HG03025 (cell line): ENCODE data around the gene BTN1A1.
A peak's percentile ranks its signal among the peaks of the same experiment; 100 is the strongest.
"Not testable (repeated sequence)": the region's sequence is repeated elsewhere in the genome, so short reads cannot be mapped to it uniquely, and the experiment has no call there.

ENCODE experiments used
- ATAC-seq: cut with Tn5 transposase; IDR thresholded peaks from one replicate; pipeline ENCODE4 v1.9.1; 2021; ENCODE audit warnings: mild to moderate bottlenecking, moderate library complexity; ENCODE audit not compliant: unreplicated experiment, low FRiP score

BTN1A1 gene

GRCh38 chr6:26507658-26508057, 7.6 kb downstream of the BTN1A1 start:
- no peak for ATAC-seq

GRCh38 chr6:26511033-26511432, 10.9 kb downstream of the BTN1A1 start:
- not testable (repeated sequence) for ATAC-seq

- ATAC-seq, result no peak
These were observed 14.9 kb downstream of the BTN1A1 start for GRCh38 chr6:26514984-26515383.

- no peak for ATAC-seq
These were observed 16.7 kb downstream of the BTN1A1 start for GRCh38 chr6:26516481-26517427.

GRCh38 chr6:26519359-26519758, 19.3 kb downstream of the BTN1A1 start:
- no peak for ATAC-seq

- peak; percentile 21 for ATAC-seq
These were observed 20.2 kb downstream of the BTN1A1 start for GRCh38 chr6:26520237-26520849.

GRCh38 chr6:26520850-26521599, 20.9 kb downstream of the BTN1A1 start:
- ATAC-seq, result peak; percentile 61

- peak; percentile 70 for ATAC-seq
These were observed 21.7 kb downstream of the BTN1A1 start for GRCh38 chr6:26521600-26522391.

- not testable (repeated sequence) for ATAC-seq
These were observed 22.6 kb downstream of the BTN1A1 start for GRCh38 chr6:26522486-26523228.

- not testable (repeated sequence) for ATAC-seq
These were observed 24.2 kb downstream of the BTN1A1 start for GRCh38 chr6:26524314-26524713.

- ATAC-seq, result no peak
These were observed 24.7 kb downstream of the BTN1A1 start for GRCh38 chr6:26524722-26525370.

- ATAC-seq, result no peak
These were observed 25.7 kb downstream of the BTN1A1 start for GRCh38 chr6:26525838-26526237.

- ATAC-seq, result no peak
These were observed 26.8 kb downstream of the BTN1A1 start for GRCh38 chr6:26526928-26527327.

- no peak for ATAC-seq
These were observed 30.1 kb downstream of the BTN1A1 start for GRCh38 chr6:26530203-26530602.

- ATAC-seq, result no peak
These were observed 31.8 kb downstream of the BTN1A1 start for GRCh38 chr6:26531897-26532296.

- no peak for ATAC-seq
These were observed 32.8 kb downstream of the BTN1A1 start for GRCh38 chr6:26532699-26533531.

- no peak for ATAC-seq
These were observed 33.4 kb downstream of the BTN1A1 start for GRCh38 chr6:26533532-26533931.
